Measurements from ENCODE around the gene SBNO1.
"Not testable (repeated sequence)": the region's sequence is repeated elsewhere in the genome, so short reads cannot be mapped to it uniquely, and the experiment has no call there.

Gene SBNO1

GRCh38 chr12:123270214-123271000, 94.2 kb downstream of the SBNO1 start:
- no peak for DNase-seq (ENCODE audit: low read depth)

- no peak for DNase-seq (ENCODE audit: low read depth)
Measured at GRCh38 chr12:123269896-123270213, 94.8 kb downstream of the SBNO1 start.

DNA sequence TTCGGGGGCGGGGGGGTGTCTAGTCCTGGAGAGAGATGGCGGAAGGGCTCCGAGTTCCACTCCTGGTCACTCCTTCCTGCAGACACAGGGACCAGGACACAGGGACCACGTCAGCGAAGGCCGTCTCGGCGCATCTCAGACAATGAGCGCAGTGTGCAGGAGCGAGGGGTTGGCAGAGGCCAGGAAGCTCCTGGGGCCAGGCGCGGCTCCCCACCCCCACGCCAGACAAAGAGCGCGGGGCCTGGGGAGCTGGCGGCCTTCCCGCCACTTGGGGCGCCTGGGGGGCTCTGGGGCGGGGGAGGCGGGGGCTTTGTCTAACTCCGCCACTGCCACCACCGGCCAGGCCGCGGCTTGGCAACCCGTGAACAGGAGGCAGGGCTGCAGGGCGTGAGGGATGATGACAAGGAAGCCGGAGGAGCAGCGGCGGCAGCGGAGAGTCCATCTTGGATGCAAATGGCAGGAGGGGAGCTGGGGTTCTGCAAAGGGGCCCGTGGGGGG, 95.2 kb downstream of the SBNO1 start:
- DNase-seq (ENCODE audit: low read depth) = peak; percentile 39

GRCh38 chr12:123268850-123269249, 95.8 kb downstream of the SBNO1 start:
- DNase-seq (ENCODE audit: low read depth) = no peak

- DNase-seq (ENCODE audit: low read depth) = no peak
Measured at GRCh38 chr12:123267991-123268843, 96.4 kb downstream of the SBNO1 start.

DNA sequence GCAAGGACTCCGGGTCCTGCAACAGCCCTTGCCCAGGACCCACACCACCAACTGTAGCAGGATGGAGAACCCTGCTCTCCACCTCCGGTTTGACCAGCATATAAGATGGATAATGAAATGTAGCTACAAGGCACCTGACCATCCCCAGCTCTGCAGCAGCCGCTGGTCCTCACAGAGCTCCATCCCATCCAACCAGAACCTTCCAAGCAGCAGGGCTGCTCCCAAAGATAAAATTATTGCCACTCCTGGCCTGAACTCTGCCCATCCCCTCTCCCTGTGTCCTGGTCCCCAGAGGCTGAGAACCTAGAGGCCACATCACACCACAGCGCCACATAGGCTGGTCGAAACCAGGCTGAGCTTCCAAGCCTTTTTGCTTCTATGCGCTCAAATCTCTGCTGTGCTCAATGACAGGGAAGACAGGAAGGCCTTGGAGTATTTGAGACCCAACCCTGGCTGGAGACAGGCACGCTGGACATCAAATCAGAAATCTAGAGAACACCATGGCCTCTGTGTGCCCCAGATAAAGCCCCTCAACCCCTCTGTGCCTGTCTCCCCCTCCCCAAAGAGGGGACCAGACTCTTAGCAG, 97.2 kb downstream of the SBNO1 start:
- DNase-seq (ENCODE audit: low read depth) = no peak

GRCh38 chr12:123266679-123267277, 97.9 kb downstream of the SBNO1 start:
- no peak for DNase-seq (ENCODE audit: low read depth)

GRCh38 chr12:123265851-123266678, 98.6 kb downstream of the SBNO1 start:
- no peak for DNase-seq (ENCODE audit: low read depth)

DNA sequence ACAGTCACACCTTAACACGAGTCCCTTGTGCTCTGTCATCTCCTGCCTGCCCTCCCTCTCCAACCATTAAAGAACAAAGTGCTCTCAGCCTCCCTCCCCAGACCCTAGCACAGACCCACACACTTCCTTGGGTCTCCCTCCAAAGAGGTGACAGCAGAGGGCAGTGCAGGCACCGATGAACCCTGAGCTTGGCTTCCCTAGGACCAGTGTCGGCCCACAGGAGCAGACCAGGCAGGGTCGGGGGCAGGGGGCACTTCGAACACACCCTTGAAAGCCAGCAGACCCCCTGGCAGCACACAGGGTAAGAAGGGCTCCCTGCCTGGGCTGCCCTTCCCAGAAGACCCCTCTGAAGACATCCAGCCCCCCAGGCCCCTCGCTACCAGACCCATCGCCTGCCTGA, 100.0 kb downstream of the SBNO1 start:
- DNase-seq (ENCODE audit: low read depth) = no peak

DNA sequence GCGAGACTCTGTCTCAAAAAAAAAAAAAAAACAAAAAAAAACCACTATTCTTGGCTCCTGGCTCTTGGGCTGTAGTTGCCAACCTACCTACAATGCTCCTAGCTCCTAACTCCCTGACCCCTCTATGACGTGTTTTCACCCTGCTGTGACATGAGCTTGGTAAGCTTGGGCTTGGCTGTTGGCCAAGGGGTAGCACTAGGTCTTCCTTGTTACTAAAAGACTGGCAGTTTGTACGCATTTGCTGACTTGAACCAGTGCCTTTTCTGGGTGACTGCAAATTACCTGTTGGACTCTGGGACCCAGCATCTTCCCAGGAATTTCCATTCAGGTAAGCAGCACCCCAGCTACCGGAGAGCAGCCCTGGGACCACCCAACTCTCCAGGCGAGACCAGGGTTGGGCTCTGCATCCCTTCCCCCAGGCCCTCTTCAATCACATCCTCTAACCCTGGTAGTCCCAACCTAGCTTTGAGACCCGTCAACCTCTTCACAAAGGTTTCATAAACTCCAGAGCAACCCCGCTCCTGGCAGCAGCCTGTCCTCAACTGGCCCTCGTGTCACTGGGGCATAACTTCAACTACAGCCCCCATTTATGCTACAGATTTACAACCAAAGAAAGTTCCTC, 101.3 kb downstream of the SBNO1 start:
- no peak for DNase-seq (ENCODE audit: low read depth)

DNA sequence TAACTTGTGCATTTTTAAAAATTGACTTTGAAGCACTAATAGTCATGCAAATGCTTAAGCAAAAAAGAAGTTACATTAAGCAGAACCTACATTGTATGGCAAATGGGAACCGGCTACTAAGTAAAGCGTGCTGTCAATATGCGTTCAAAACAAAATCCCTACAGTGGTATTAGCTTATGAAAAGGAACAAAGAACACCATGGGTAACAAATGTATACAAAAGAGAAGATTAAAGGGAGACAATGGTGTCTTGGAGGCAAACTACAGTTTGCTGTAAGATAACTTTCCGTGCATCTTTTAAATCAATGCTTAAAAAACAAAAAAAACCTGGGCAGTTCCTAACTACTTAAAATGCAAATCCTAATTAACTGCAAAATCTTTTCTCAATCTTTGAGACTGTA, 103.5 kb downstream of the SBNO1 start:
- DNase-seq (ENCODE audit: low read depth) = no peak

- no peak for DNase-seq (ENCODE audit: low read depth)
Measured at GRCh38 chr12:123260081-123260480, 104.6 kb downstream of the SBNO1 start.

DNA sequence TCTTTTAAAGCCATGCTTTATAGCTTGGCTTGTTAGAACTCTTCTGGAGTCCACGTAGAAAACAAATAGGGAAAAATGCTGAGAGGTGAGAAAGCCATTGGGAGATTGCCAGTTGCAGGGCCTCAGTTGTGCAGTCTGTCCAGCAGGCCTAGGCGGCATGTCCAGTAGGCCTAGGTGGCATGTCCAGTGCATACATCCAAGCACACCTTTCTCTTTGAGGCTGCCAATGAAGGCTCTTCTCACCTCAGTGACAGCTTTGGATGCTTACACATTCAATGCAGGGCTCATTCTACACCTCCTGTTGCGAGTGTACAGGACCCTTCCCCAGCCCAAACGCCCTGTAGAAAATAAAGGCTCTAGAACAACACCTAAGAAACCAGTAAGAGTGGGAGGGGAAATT, 106.1 kb downstream of the SBNO1 start:
- no peak for DNase-seq (ENCODE audit: low read depth)

GRCh38 chr12:123254853-123255446, 109.7 kb downstream of the SBNO1 start:
- no peak for DNase-seq (ENCODE audit: low read depth)

DNA sequence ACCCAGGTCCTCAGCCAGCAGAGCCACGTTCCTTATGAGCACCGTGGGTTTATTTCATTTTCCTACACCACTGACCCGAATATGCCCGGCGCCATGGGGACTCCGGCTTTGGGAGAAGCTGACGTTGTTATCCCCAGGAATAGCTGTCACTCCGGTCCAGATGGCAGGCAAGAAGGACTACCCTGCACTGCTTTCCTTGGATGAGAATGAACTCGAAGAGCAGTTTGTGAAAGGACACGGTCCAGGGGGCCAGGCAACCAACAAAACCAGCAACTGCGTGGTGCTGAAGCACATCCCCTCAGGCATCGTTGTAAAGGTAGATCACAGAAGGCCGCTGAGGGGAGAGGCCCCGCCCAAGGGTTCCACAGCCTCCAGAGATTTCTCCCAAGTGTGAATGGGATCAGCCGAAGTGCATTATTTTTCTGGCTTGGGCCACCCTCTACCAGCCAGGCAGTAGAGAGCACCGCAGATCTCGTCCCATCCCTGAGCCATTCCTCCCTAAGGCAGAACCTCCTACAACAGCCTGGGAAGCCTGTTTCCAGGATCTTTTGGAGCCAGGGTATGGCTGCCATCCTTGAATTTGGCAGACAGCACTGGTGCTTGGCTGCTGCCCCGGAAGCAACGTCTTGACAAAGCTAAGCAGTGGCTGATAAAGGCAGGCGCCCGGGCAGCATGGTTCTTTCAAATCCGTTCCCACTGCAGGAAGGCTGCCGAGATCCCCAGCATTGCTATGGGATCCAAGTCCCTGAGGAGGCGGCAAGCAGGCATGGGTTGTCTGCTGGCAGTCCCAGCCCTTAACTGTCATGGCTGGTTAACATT, 110.8 kb downstream of the SBNO1 start:
- DNase-seq (ENCODE audit: low read depth) = no peak

DNA sequence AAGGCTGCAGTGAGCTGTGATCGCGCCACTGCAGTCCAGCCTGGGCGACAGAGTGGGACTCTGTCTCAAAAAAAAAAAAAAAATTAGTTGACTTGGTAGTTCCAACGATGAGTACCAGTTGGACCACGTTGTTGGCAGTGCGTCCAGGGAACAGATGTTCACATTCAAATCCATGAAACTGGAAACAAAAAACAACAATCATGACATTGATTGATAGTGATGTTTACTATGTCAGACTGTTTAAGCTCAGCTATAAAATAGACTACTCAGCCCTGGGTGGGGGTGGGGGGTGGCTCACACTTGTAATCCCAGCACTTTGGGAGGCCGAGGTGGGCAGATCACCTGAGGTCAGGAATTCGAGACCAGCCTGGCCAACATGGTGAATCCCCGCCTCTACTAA, 112.3 kb downstream of the SBNO1 start:
- DNase-seq (ENCODE audit: low read depth) = not testable (repeated sequence)

DNA sequence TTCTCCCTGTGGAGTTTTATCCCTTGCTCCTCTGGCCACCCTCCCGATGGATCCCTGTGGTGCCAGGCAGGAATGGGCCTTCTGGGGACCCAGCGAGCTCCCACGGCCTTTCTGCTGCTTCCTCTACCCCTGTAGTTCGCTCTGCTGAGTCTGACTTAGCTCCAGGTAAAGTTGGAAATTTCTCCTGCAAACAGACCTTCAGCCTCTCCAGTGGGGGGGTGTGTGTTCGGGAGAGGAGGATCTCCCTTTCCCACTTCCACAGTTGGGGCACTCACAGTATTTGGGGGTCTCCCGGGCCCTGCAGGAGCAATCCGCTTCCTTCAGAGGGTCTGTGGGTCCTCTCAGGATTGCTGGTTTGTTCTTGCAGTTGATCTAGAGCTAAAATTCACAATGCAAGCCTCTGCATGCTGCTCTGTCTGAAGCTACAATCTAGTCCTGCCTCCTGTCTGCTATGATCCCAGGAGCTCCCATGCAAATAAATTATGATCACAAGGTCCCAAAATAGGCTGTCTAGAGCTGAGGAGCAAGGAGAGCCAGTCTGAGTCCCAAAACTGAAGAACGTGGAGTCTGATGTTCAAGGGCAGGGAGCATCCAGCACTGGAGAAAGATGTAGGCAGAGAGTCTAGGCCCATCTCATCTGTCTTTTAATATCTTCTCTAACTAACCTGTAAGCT, 113.1 kb downstream of the SBNO1 start:
- DNase-seq (ENCODE audit: low read depth) = no peak

GRCh38 chr12:123250471-123251383, 113.9 kb downstream of the SBNO1 start:
- no peak for DNase-seq (ENCODE audit: low read depth)
